Measurements from ENCODE around the gene METRN.

DNA sequence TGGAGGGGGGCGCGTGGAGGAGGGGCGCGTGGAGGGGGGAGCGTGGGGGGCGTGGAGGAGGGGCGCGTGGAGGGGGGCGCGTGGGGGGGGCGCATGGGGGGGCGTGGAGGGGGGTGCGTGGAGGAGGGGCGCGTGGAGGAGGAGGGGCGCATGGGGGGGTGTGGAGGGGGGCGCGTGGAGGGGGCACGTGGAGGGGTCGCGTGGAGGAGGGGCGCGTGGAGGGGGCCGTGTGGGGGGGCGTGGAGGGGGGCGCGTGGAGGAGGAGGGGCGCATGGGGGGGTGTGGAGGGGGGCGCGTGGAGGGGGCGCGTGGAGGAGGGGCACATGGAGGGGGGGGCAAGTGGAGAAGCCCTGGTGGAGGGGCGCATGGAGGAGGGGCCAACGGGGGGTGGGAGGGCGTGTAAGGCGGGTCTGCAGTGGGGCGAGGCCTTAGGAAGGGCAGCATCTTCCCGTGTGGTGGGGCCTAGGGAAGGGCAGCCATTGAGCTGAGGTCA, 52.9 kb downstream of the METRN start:
- TF ChIP-seq, protein P1, sequence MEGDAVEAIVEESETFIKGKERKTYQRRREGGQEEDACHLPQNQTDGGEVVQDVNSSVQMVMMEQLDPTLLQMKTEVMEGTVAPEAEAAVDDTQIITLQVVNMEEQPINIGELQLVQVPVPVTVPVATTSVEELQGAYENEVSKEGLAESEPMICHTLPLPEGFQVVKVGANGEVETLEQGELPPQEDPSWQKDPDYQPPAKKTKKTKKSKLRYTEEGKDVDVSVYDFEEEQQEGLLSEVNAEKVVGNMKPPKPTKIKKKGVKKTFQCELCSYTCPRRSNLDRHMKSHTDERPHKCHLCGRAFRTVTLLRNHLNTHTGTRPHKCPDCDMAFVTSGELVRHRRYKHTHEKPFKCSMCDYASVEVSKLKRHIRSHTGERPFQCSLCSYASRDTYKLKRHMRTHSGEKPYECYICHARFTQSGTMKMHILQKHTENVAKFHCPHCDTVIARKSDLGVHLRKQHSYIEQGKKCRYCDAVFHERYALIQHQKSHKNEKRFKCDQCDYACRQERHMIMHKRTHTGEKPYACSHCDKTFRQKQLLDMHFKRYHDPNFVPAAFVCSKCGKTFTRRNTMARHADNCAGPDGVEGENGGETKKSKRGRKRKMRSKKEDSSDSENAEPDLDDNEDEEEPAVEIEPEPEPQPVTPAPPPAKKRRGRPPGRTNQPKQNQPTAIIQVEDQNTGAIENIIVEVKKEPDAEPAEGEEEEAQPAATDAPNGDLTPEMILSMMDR (IDR thresholded peaks at IDR 0.05), result no peak
- TF ChIP-seq ZFX (IDR thresholded peaks at IDR 0.05; ENCODE audit: borderline replicate concordance), result no peak

Data from 22Rv1 (cell line).